ENCODE measurements around the gene MGA.

DNA sequence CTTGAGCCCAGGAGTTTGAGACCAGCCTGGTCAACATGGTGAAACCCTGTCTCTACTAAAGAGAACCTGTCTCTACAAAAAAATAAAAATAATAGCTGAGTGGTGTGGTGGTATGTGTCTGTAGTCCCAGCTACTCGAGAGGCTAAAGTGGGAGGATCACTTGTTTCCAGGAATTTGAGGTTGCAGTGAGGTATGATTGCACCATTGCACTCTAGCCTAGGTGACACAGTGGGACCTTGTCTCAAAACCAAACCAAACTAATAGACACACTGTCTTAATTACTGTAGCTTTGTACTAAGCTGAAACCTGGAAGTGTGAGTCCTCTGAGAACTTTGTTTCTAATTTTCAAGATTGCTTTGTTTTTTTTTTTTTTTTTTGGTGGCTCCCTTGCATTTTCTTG lies 30.4 kb downstream of the MGA start:
- TF ChIP-seq POLR2AphosphoS5 (IDR thresholded peaks at IDR 0.05), result no peak
- TF ChIP-seq, protein P1, sequence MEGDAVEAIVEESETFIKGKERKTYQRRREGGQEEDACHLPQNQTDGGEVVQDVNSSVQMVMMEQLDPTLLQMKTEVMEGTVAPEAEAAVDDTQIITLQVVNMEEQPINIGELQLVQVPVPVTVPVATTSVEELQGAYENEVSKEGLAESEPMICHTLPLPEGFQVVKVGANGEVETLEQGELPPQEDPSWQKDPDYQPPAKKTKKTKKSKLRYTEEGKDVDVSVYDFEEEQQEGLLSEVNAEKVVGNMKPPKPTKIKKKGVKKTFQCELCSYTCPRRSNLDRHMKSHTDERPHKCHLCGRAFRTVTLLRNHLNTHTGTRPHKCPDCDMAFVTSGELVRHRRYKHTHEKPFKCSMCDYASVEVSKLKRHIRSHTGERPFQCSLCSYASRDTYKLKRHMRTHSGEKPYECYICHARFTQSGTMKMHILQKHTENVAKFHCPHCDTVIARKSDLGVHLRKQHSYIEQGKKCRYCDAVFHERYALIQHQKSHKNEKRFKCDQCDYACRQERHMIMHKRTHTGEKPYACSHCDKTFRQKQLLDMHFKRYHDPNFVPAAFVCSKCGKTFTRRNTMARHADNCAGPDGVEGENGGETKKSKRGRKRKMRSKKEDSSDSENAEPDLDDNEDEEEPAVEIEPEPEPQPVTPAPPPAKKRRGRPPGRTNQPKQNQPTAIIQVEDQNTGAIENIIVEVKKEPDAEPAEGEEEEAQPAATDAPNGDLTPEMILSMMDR (IDR thresholded peaks at IDR 0.05), result no peak
- TF ChIP-seq EP300 (IDR thresholded peaks at IDR 0.05), result no peak
- no peak for TF ChIP-seq POLR2A (IDR thresholded peaks at IDR 0.05)

All from upper lobe of left lung (tissue), 4 donors.